DOHH2 (cell line): Measurements from ENCODE around the gene COL5A1.

ENCODE experiments used
- H3F3A ChIP-seq: fragments of 200-600 bp; sonication (generic), shearing (Covaris generic); 2 replicates; pipeline ENCODE4 v1.6.0; 2016; ENCODE audit warnings: antibody characterized with exemption, mild to moderate bottlenecking; ENCODE audit not compliant: control insufficient read depth, insufficient read depth
- H3K27ac ChIP-seq: fragments of 200-600 bp; sonication (generic); 2 replicates; pipeline ENCODE4 v1.5.1; 2014; ENCODE audit warnings: low read depth, mild to moderate bottlenecking, low read length, moderate library complexity
- H3K27me3 ChIP-seq: fragments of 200-600 bp; sonication (generic); 2 replicates; pipeline ENCODE4 v1.6.1; 2014; ENCODE audit warnings: mild to moderate bottlenecking, low read length, mixed read lengths; ENCODE audit not compliant: control insufficient read depth
- H3K36me3 ChIP-seq: fragments of 200-600 bp; sonication (generic); 2 replicates; pipeline ENCODE4 v1.6.1; 2014; ENCODE audit warnings: mild to moderate bottlenecking, low read length, moderate library complexity, mixed read lengths; ENCODE audit not compliant: control insufficient read depth
- H3K4me1 ChIP-seq: fragments of 200-600 bp; sonication (generic); 2 replicates; pipeline ENCODE4 v1.6.1; 2014; ENCODE audit warnings: mild to moderate bottlenecking, low read length, mixed read lengths; ENCODE audit not compliant: control insufficient read depth
- H3K4me2 ChIP-seq: fragments of 200-600 bp; sonication (generic); 2 replicates; pipeline ENCODE4 v1.6.0; 2014; ENCODE audit warnings: mild to moderate bottlenecking, low read length, moderate library complexity
- H3K4me3 ChIP-seq: fragments of 200-600 bp; sonication (generic); 2 replicates; pipeline ENCODE4 v1.5.1; 2014; ENCODE audit warnings: mild to moderate bottlenecking, low read length, mixed read lengths
- H3K79me2 ChIP-seq: fragments of 200-600 bp; sonication (generic); 2 replicates; pipeline ENCODE4 v1.6.1; 2014; ENCODE audit warnings: mild to moderate bottlenecking, low read length, mixed read lengths; ENCODE audit not compliant: control insufficient read depth
- H3K9me2 ChIP-seq: fragments of 200-600 bp; sonication (generic); replicated peaks from 2 replicates; pipeline ENCODE4 v1.6.1; 2014; ENCODE audit warnings: mild to moderate bottlenecking, low read length, mixed read lengths; ENCODE audit not compliant: control insufficient read depth
- H3K9me3 ChIP-seq: fragments of 200-600 bp; sonication (generic); 2 replicates; pipeline ENCODE4 v1.6.1; 2014; ENCODE audit warnings: antibody characterized with exemption, low read length, mixed read lengths; ENCODE audit not compliant: control insufficient read depth, insufficient read depth
- H4K20me1 ChIP-seq: fragments of 200-600 bp; sonication (generic); 2 replicates; pipeline ENCODE4 v1.6.0; 2014; ENCODE audit warnings: low read depth, mild to moderate bottlenecking, antibody characterized with exemption, low read length, moderate library complexity; ENCODE audit not compliant: control insufficient read depth, insufficient read depth
- CTCF ChIP-seq: fragments of 200-600 bp; sonication (generic); IDR thresholded peaks from one replicate; pipeline ENCODE4 v1.5.1; 2014; ENCODE audit warnings: antibody characterized with exemption, mild to moderate bottlenecking, low read depth, low read length; ENCODE audit not compliant: poor library complexity, severe bottlenecking
- EZH2phosphoT487 ChIP-seq: fragments of 200-600 bp; sonication (generic); IDR thresholded peaks from 2 replicates; pipeline ENCODE4 v1.6.1; 2017; ENCODE audit warnings: borderline replicate concordance, mild to moderate bottlenecking, antibody characterized with exemption, low read length, moderate library complexity, mixed read lengths

COL5A1 gene

GRCh38 chr9:134750450-134751155 lies 109.0 kb downstream of the COL5A1 start:
- Histone ChIP-seq H3K27ac (no peak overlapping the region), H3K4me2 (no peak overlapping the region), H3K9me2 (no peaks in the 10 kb centered on the region), H3K4me1 (no peaks in the 10 kb centered on the region), H3K9me3 (peaks cover 16% of the 10 kb centered on the region), H3K27me3 (no peaks in the 10 kb centered on the region), H3F3A (peaks cover 10% of the 10 kb centered on the region), H3K36me3 (no peaks in the 10 kb centered on the region), H3K79me2 (no peaks in the 10 kb centered on the region), H3K4me3 (no peak overlapping the region), H4K20me1 (no peaks in the 10 kb centered on the region)
- TF ChIP-seq EZH2phosphoT487, result no peak
- no peak for TF ChIP-seq CTCF

DNA sequence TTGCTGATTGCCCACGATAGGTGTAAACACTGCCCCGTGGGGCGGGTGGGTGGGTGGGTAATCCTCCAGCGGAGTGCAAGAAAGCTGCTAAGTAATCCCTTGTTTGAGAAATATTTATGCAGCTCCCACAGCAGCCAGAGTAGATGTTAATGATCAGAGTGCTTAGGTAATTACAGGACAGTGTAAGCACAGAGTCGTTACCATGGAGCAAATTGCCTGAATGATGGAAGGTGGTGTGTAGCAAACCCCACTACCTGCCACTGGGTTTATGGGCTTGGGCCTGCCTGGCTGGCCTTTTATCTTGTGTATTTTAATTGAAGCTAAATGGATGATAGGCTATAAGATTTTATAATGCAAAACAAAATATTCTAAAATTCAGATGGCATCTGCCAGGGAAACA lies 110.0 kb downstream of the COL5A1 start:
- Histone ChIP-seq H3F3A (peaks cover 10% of the 10 kb centered on the region), H3K4me2 (no peak overlapping the region), H3K27me3 (no peaks in the 10 kb centered on the region), H3K9me2 (no peaks in the 10 kb centered on the region), H3K9me3 (peaks cover 16% of the 10 kb centered on the region), H3K4me1 (no peaks in the 10 kb centered on the region), H3K27ac (no peak overlapping the region), H3K79me2 (no peaks in the 10 kb centered on the region), H3K36me3 (no peaks in the 10 kb centered on the region), H3K4me3 (no peak overlapping the region), H4K20me1 (no peaks in the 10 kb centered on the region)
- TF ChIP-seq EZH2phosphoT487 (no peak), CTCF (no peak)

GRCh38 chr9:134752471-134753168 lies 111.0 kb downstream of the COL5A1 start:
- Histone ChIP-seq H4K20me1 (no peaks in the 10 kb centered on the region), H3K36me3 (no peaks in the 10 kb centered on the region), H3K9me3 (peaks cover 8% of the 10 kb centered on the region), H3K27me3 (no peaks in the 10 kb centered on the region), H3K4me2 (no peak overlapping the region), H3K79me2 (no peaks in the 10 kb centered on the region), H3F3A (peaks cover 5% of the 10 kb centered on the region; the same call in 1 of the 2 replicates), H3K27ac (no peak overlapping the region), H3K9me2 (no peaks in the 10 kb centered on the region), H3K4me1 (no peaks in the 10 kb centered on the region), H3K4me3 (no peak overlapping the region)
- TF ChIP-seq CTCF (no peak), EZH2phosphoT487 (no peak)
